ENCODE data around the gene DHX35.

- TF ChIP-seq, protein P1, sequence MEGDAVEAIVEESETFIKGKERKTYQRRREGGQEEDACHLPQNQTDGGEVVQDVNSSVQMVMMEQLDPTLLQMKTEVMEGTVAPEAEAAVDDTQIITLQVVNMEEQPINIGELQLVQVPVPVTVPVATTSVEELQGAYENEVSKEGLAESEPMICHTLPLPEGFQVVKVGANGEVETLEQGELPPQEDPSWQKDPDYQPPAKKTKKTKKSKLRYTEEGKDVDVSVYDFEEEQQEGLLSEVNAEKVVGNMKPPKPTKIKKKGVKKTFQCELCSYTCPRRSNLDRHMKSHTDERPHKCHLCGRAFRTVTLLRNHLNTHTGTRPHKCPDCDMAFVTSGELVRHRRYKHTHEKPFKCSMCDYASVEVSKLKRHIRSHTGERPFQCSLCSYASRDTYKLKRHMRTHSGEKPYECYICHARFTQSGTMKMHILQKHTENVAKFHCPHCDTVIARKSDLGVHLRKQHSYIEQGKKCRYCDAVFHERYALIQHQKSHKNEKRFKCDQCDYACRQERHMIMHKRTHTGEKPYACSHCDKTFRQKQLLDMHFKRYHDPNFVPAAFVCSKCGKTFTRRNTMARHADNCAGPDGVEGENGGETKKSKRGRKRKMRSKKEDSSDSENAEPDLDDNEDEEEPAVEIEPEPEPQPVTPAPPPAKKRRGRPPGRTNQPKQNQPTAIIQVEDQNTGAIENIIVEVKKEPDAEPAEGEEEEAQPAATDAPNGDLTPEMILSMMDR (IDR thresholded peaks at IDR 0.05; ENCODE audit: low read length), result no peak
- TF ChIP-seq EZH2 (IDR thresholded peaks at IDR 0.05; ENCODE audit: borderline replicate concordance, low read length), result no peak
These were observed 107.8 kb downstream of the DHX35 start for GRCh38 chr20:39069976-39070375.

Data from OCI-LY1 (cell line).